GM12878 (cell line): ENCODE data around the gene CHCHD6. TPM values are rescaled to one million over a fixed set of nuclear protein-coding genes. Genes with fewer than 3 reads are reported as not detected.

Source experiments
- BACH1 ChIP-seq: fragments of 450-650 bp; IDR thresholded peaks from 2 replicates; pipeline ENCODE4 v1.6.1; 2017; ENCODE audit warnings: mild to moderate bottlenecking, borderline replicate concordance
- BCL11A ChIP-seq: IDR thresholded peaks from 2 replicates; pipeline ENCODE4 v1.6.1; 2011; ENCODE audit warnings: low read depth, low read length
- BRCA1 ChIP-seq: IDR thresholded peaks from 2 replicates; pipeline ENCODE4 v1.6.1; 2011; ENCODE audit warnings: low read depth, low read length, improper control_type of control experiment
- CREB1 ChIP-seq: IDR thresholded peaks from 2 replicates; pipeline ENCODE4 v1.6.1; 2012; ENCODE audit warnings: low read depth, mild to moderate bottlenecking, inconsistent platforms
- EED ChIP-seq: sonication (generic); IDR thresholded peaks from 2 replicates; pipeline ENCODE4 v1.6.1; 2016; ENCODE audit warnings: antibody characterized with exemption, low read depth
- EGR1 ChIP-seq, 2 experiments: IDR thresholded peaks; 1 replicate in 1 of 2; 2 replicates in 1 of 2; pipeline ENCODE4 v1.6.1; 2011 to 2012; ENCODE audit warnings: low read depth in 2 of 2, low read length in 2 of 2, borderline replicate concordance in 1 of 2, mild to moderate bottlenecking in 1 of 2, moderate library complexity in 1 of 2
- IKZF1 ChIP-seq: fragments of 450-650 bp; conservative IDR thresholded peaks from 2 replicates; pipeline ENCODE4 v1.6.1; 2017; ENCODE audit warnings: antibody characterized with exemption, mild to moderate bottlenecking
- IRF3 ChIP-seq: fragments of 450-650 bp; IDR thresholded peaks from 2 replicates; pipeline ENCODE4 v1.6.1; 2014; ENCODE audit warnings: mild to moderate bottlenecking
- PKNOX1 ChIP-seq: fragments of 450-650 bp; IDR thresholded peaks from 2 replicates; pipeline ENCODE4 v1.6.1; 2016; ENCODE audit warnings: mild to moderate bottlenecking
- RB1 ChIP-seq: fragments of 450-650 bp; formaldehyde crosslinking; IDR thresholded peaks from 2 replicates; pipeline ENCODE4 v1.6.1; 2017; ENCODE audit warnings: mild to moderate bottlenecking, borderline replicate concordance
- RELA ChIP-seq: fragments of 450-650 bp; IDR thresholded peaks from 2 replicates; pipeline ENCODE4 v1.8.0; 2014; ENCODE audit warnings: borderline replicate concordance; ENCODE audit not compliant: partially characterized antibody
- SMAD1 ChIP-seq: fragments of 450-650 bp; IDR thresholded peaks from 2 replicates; pipeline ENCODE4 v1.6.1; 2018; ENCODE audit warnings: mild to moderate bottlenecking, low read depth; ENCODE audit not compliant: partially characterized antibody
- SPI1 ChIP-seq: IDR thresholded peaks from 2 replicates; pipeline ENCODE4 v1.6.1; 2011; ENCODE audit warnings: low read depth, mild to moderate bottlenecking, low read length, moderate library complexity, borderline replicate concordance; ENCODE audit not compliant: insufficient read depth
- SREBF1 ChIP-seq: IDR thresholded peaks from 2 replicates; pipeline ENCODE4 v1.6.1; 2012; ENCODE audit warnings: mild to moderate bottlenecking, low read length
- SUZ12 ChIP-seq: fragments of 200-600 bp; sonication (generic); IDR thresholded peaks from one replicate; pipeline ENCODE4 v1.6.1; 2018; ENCODE audit warnings: antibody characterized with exemption, mild to moderate bottlenecking; ENCODE audit not compliant: unreplicated experiment
- WRNIP1 ChIP-seq: IDR thresholded peaks from 2 replicates; pipeline ENCODE4 v1.6.1; 2011; ENCODE audit warnings: low read depth, low read length, improper control_type of control experiment, borderline replicate concordance
- polyA plus RNA-seq, 11 experiments: library from polyadenylated mRNA; depleted of rRNA in 4 of 11; unstranded in 6 of 11; stranded (reverse) in 5 of 11; fragments of >200 nt; fragmentation: Nextera tagmentation in 4 of 11; fragmentation: Illumina TruSeq in 1 of 11; extraction: Ambion mirVana in 4 of 11; extraction: Trizol in 1 of 11; gene quantifications; 1 replicate in 1 of 11; 2 replicates in 10 of 11; pipeline versions ENCODE4 v1.2.1 to v1.2.3, GENCODE V29; 2011 to 2016; ENCODE audit warnings: inconsistent platforms in 2 of 11, missing spikeins in 2 of 11, low read depth in 1 of 11
- total RNA-seq, 4 experiments: library from RNA; depleted of rRNA in 3 of 4; stranded (reverse); fragments of >200 nt in 3 of 4; fragmentation: Illumina TruSeq in 1 of 4; extraction: Trizol in 1 of 4; gene quantifications; 2 replicates each; pipeline versions ENCODE4 v1.2.1 to v1.2.3, GENCODE V29; 2013 to 2021
- TF ChIP-seq, protein P1 (sequence below): IDR thresholded peaks from 2 replicates; pipeline ENCODE4 v1.6.1; 2012; ENCODE audit warnings: low read depth, low read length, improper control_type of control experiment
- TF ChIP-seq, protein P2 (sequence below): fragments of 450-650 bp; formaldehyde crosslinking; IDR thresholded peaks from 2 replicates; pipeline ENCODE4 v1.5.0; 2022; ENCODE audit warnings: mild to moderate bottlenecking, missing genetic modification characterization
- TF ChIP-seq, protein P3 (sequence below): fragments of 450-650 bp; IDR thresholded peaks from 2 replicates; pipeline ENCODE4 v1.6.1; 2017; ENCODE audit warnings: mild to moderate bottlenecking, low read depth, inconsistent platforms; ENCODE audit not compliant: poor library complexity, severe bottlenecking

Gene CHCHD6
- total and polyA plus RNA-seq, 10 of the 15 experiments (the other 5 are each of a cell fraction or from before 2014, with no cell fraction given) = 2.7 to 16.7 (median 12.3) TPM

DNA sequence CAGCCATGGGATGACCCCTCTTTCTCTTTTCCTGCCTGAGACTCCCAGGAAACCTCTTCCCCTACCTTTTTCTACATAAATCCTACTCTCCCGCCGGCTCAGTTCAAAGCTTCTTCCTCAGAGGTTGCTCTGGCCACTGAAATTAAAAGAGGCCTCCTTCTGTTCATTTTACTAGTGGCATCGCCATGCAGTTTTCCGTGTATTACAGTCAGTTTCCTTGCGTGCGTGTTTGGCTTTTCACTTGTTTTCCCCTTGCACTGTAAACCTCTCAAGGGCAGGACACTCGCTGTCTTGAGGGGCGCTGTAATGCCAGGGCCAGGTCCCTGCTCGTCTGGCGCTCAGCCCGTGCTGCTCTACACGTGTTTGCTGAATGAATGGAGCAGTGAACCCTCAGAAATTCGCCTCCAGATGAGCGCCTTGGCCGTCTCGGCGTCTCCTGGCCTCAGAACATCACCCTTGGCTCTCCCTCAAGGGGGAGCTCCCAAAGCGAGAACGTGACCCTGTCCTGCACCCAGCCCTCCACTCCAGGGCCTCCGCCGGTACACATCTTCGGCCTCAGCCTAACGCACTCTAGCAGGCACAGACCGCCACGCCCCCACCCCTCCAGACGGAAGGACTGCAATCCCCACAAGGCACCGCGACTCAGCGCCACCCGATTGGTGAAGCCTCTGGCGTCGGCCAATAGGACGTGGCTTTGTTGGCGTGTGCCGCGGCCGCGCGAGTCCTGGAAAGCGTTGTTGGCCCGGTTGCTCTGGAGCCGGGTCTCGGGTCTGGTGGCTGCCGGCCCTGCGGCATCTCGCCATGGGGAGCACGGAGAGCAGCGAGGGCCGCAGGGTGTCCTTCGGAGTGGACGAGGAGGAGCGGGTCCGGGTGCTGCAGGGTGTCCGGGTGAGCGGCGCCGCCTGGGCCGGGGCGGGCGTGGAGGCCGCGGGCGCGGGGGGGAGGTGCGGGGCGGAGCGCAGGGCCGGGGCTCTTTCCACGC is at the start of gene CHCHD6 (continued):
- TF ChIP-seq IRF3 (peak; percentile 93), BCL11A (no peak), CREB1 (peak; percentile 77; the same call in 1 of the 2 replicates), WRNIP1 (no peak), SREBF1 (peak; percentile 78), PKNOX1 (no peak), SUZ12 (no peak), EGR1 (IDR thresholded peaks at IDR 0.05; ENCODE audit: borderline replicate concordance in 1 of 2, low read depth in 2 of 2, low read length in 2 of 2) (no peak), SPI1 (no peak), RELA (peak; percentile 28), BACH1 (peak; percentile 48; the same call in 1 of the 2 replicates), RB1 (peak; percentile 64; the same call in 1 of the 2 replicates), IKZF1 (peak; percentile 95), SMAD1 (no peak), EED (no peak), BRCA1 (no peak)
- TF ChIP-seq, protein P1, sequence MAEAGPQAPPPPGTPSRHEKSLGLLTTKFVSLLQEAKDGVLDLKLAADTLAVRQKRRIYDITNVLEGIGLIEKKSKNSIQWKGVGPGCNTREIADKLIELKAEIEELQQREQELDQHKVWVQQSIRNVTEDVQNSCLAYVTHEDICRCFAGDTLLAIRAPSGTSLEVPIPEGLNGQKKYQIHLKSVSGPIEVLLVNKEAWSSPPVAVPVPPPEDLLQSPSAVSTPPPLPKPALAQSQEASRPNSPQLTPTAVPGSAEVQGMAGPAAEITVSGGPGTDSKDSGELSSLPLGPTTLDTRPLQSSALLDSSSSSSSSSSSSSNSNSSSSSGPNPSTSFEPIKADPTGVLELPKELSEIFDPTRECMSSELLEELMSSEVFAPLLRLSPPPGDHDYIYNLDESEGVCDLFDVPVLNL = 0 out of 2 replicates have a peak, but pooled peaks have one; percentile 3
- TF ChIP-seq, protein P2, sequence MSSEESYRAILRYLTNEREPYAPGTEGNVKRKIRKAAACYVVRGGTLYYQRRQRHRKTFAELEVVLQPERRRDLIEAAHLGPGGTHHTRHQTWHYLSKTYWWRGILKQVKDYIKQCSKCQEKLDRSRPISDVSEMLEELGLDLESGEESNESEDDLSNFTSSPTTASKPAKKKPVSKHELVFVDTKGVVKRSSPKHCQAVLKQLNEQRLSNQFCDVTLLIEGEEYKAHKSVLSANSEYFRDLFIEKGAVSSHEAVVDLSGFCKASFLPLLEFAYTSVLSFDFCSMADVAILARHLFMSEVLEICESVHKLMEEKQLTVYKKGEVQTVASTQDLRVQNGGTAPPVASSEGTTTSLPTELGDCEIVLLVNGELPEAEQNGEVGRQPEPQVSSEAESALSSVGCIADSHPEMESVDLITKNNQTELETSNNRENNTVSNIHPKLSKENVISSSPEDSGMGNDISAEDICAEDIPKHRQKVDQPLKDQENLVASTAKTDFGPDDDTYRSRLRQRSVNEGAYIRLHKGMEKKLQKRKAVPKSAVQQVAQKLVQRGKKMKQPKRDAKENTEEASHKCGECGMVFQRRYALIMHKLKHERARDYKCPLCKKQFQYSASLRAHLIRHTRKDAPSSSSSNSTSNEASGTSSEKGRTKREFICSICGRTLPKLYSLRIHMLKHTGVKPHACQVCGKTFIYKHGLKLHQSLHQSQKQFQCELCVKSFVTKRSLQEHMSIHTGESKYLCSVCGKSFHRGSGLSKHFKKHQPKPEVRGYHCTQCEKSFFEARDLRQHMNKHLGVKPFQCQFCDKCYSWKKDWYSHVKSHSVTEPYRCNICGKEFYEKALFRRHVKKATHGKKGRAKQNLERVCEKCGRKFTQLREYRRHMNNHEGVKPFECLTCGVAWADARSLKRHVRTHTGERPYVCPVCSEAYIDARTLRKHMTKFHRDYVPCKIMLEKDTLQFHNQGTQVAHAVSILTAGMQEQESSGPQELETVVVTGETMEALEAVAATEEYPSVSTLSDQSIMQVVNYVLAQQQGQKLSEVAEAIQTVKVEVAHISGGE (CRISPR knock-in tag) = no peak
- TF ChIP-seq, protein P3, sequence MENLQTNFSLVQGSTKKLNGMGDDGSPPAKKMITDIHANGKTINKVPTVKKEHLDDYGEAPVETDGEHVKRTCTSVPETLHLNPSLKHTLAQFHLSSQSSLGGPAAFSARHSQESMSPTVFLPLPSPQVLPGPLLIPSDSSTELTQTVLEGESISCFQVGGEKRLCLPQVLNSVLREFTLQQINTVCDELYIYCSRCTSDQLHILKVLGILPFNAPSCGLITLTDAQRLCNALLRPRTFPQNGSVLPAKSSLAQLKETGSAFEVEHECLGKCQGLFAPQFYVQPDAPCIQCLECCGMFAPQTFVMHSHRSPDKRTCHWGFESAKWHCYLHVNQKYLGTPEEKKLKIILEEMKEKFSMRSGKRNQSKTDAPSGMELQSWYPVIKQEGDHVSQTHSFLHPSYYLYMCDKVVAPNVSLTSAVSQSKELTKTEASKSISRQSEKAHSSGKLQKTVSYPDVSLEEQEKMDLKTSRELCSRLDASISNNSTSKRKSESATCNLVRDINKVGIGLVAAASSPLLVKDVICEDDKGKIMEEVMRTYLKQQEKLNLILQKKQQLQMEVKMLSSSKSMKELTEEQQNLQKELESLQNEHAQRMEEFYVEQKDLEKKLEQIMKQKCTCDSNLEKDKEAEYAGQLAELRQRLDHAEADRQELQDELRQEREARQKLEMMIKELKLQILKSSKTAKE = no peak
